Stimulated activated CD8-positive, alpha-beta memory T cell treated with anti-CD3 and anti-CD28 coated beads, Interleukin-4, amount 100 ng/mL, for 24 hours (primary cell): Measurements from ENCODE around the gene E2F2.

ENCODE experiments used
- DNase-seq: peaks from one replicate; pipeline ENCODE4 v3.0.0-alpha.2; 2020; ENCODE audit warnings: low read depth

Gene E2F2

GRCh38 chr1:23530747-23531561, at the start of gene E2F2:
E2F2 (minus strand) TSS chr1:23531233; CDS start chr1:23530793, 440 bp downstream.
- DNase-seq = peak; percentile 68

GRCh38 chr1:23578997-23579363, 47.9 kb upstream of the E2F2 start:
- no peak for DNase-seq

GRCh38 chr1:23578311-23578996, 47.4 kb upstream of the E2F2 start:
- no peak for DNase-seq

GRCh38 chr1:23577056-23578004, 46.3 kb upstream of the E2F2 start:
- no peak for DNase-seq

- no peak for DNase-seq
Measured at GRCh38 chr1:23576338-23577055, 45.5 kb upstream of the E2F2 start.

GRCh38 chr1:23575226-23575810, 44.3 kb upstream of the E2F2 start:
- DNase-seq = no peak

- DNase-seq = no peak
Measured at GRCh38 chr1:23574265-23574754, 43.3 kb upstream of the E2F2 start.

- DNase-seq = no peak
Measured at GRCh38 chr1:23573574-23574182, 42.6 kb upstream of the E2F2 start.

- DNase-seq = no peak
Measured at GRCh38 chr1:23571465-23571864, 40.4 kb upstream of the E2F2 start.

GRCh38 chr1:23570001-23570691, 39.1 kb upstream of the E2F2 start:
- no peak for DNase-seq

- DNase-seq = no peak
Measured at GRCh38 chr1:23568608-23569383, 37.8 kb upstream of the E2F2 start.

GRCh38 chr1:23567996-23568607, 37.1 kb upstream of the E2F2 start:
- no peak for DNase-seq

- DNase-seq = no peak
Measured at GRCh38 chr1:23567629-23567995, 36.6 kb upstream of the E2F2 start.

GRCh38 chr1:23566304-23566703, 35.3 kb upstream of the E2F2 start:
- no peak for DNase-seq

- no peak for DNase-seq
Measured at GRCh38 chr1:23565776-23566175, 34.7 kb upstream of the E2F2 start.

- DNase-seq = no peak
Measured at GRCh38 chr1:23564529-23565122, 33.6 kb upstream of the E2F2 start.

- DNase-seq = no peak
Measured at GRCh38 chr1:23563755-23564374, 32.8 kb upstream of the E2F2 start.

GRCh38 chr1:23563003-23563402, 32.0 kb upstream of the E2F2 start:
- DNase-seq = no peak
